ENCODE measurements around the gene OR10D3. TPM values are rescaled to one million over a fixed set of nuclear protein-coding genes. Genes with fewer than 3 reads are reported as not detected.
"Not testable (repeated sequence)": the region's sequence is repeated elsewhere in the genome, so short reads cannot be mapped to it uniquely, and the experiment has no call there.

The OR10D3 gene
- total RNA-seq, 1 experiment from 2014 or later: not detected

DNA sequence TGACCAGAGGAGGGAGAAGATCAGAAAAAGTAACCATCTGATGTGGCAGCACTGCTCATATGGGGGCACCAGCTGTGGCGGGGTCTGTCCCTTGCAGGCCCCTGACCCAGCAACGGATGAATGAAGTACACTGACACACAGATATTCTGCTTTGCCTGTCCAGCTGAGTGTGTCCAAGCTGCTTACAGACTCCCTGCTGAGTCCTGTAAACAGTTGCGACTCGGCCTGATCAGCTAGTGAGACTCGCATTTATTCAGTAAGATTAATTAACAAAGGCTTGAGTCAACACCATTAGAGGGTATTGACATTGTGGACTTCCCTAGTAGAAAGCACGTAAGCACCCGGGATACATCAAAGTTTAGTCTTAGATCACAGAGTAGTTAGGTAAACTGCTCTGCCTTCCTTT is 15.3 kb upstream of the OR10D3 start:
- H3K9ac ChIP-seq (ENCODE audit: low read length): no peak overlapping the region
- no peaks in the 10 kb centered on the region for H3K79me2 ChIP-seq (ENCODE audit: low read length)
- no peak overlapping the region for H3K27ac ChIP-seq (ENCODE audit: low read length)
- no peaks in the 10 kb centered on the region for H4K20me1 ChIP-seq (ENCODE audit: insufficient read depth, low read depth, low read length)
- H3K27me3 ChIP-seq (ENCODE audit: low read length): no peaks in the 10 kb centered on the region
- H3K4me2 ChIP-seq (ENCODE audit: low read depth, low read length, poor library complexity, severe bottlenecking): no peak overlapping the region
- H2AFZ ChIP-seq (ENCODE audit: low read length): no peak overlapping the region
- H3K4me1 ChIP-seq (ENCODE audit: low read length): no peaks in the 10 kb centered on the region
- H3K9me3 ChIP-seq (ENCODE audit: low read length): no peaks in the 10 kb centered on the region
- DNase-seq: no peak
- no peaks in the 10 kb centered on the region for H3K36me3 ChIP-seq (ENCODE audit: insufficient read depth, low read length)
- no peaks in the 10 kb centered on the region for H3K9me2 ChIP-seq (replicated peaks; ENCODE audit: insufficient read depth, low read length)
- no peak overlapping the region for H3K4me3 ChIP-seq (ENCODE audit: low read length)

- Histone ChIP-seq H3K27me3 (ENCODE audit: low read length) (no peaks in the 10 kb centered on the region), H3K79me2 (ENCODE audit: low read length) (no peaks in the 10 kb centered on the region), H3K9ac (ENCODE audit: low read length) (no peak overlapping the region), H3K36me3 (ENCODE audit: insufficient read depth, low read length) (no peaks in the 10 kb centered on the region), H2AFZ (ENCODE audit: low read length) (no peak overlapping the region), H3K9me3 (ENCODE audit: low read length) (no peaks in the 10 kb centered on the region), H4K20me1 (ENCODE audit: insufficient read depth, low read depth, low read length) (no peaks in the 10 kb centered on the region), H3K4me3 (ENCODE audit: low read length) (no peak overlapping the region), H3K9me2 (replicated peaks; ENCODE audit: insufficient read depth, low read length) (no peaks in the 10 kb centered on the region), H3K27ac (ENCODE audit: low read length) (no peak overlapping the region), H3K4me1 (ENCODE audit: low read length) (no peaks in the 10 kb centered on the region), H3K4me2 (ENCODE audit: low read depth, low read length, poor library complexity, severe bottlenecking) (no peak overlapping the region)
- DNase-seq: no peak
Observed at GRCh38 chr11:124168796-124169195, 14.3 kb upstream of the OR10D3 start.

GRCh38 chr11:124170315-124170714 is 12.8 kb upstream of the OR10D3 start:
- H3K4me2 ChIP-seq (ENCODE audit: low read depth, low read length, poor library complexity, severe bottlenecking); H3K9ac ChIP-seq (ENCODE audit: low read length); H3K36me3 ChIP-seq (ENCODE audit: insufficient read depth, low read length); H3K9me2 ChIP-seq (replicated peaks; ENCODE audit: insufficient read depth, low read length); H3K9me3 ChIP-seq (ENCODE audit: low read length); DNase-seq; H3K79me2 ChIP-seq (ENCODE audit: low read length); H3K4me3 ChIP-seq (ENCODE audit: low read length); H3K27me3 ChIP-seq (ENCODE audit: low read length); H3K27ac ChIP-seq (ENCODE audit: low read length); H3K4me1 ChIP-seq (ENCODE audit: low read length); H2AFZ ChIP-seq (ENCODE audit: low read length); H4K20me1 ChIP-seq (ENCODE audit: insufficient read depth, low read depth, low read length): not testable (repeated sequence)

DNA sequence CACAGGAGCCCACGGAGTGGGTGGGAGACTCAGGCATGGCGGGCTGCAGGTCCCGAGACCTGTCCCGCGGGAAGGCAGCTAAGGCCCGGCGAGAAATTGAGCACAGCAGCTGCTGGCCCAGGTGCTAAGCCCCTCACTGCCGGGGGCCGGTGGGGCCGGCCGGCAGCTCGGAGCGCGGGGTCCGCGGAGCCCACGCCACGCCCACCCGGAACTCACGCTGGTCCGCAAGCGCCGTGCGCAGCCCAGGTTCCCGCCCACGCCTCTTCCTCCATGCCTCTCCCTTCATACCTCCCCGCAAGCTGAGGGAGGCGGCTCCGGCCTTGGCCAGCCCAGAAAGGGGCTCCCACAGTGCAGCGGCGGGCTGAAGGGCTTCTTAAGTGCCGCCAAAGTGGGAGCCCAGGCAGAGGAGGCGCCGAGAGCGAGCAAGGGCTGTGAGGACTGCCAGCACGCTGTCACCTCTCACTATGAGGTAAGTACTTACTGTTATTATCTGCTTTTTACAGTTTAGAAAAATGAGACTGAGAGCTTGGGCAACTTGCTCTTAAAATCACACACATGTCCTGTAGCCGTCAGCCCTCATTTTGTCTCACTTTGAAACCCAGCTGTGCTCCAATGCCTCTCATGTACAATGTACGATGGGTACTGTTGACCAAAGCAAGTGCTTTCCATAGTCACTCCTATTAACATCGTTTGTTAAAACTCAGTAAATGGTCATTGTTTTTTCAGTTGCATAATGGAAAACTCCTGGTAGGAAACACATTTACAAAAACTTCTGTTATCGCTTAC is 12.2 kb upstream of the OR10D3 start:
- Histone ChIP-seq H3K4me3 (ENCODE audit: low read length) (no peak overlapping the region), H2AFZ (ENCODE audit: low read length) (no peak overlapping the region), H3K9me2 (replicated peaks; ENCODE audit: insufficient read depth, low read length) (no peaks in the 10 kb centered on the region), H3K27me3 (ENCODE audit: low read length) (no peaks in the 10 kb centered on the region), H3K27ac (ENCODE audit: low read length) (no peak overlapping the region), H3K9ac (ENCODE audit: low read length) (no peak overlapping the region), H3K36me3 (ENCODE audit: insufficient read depth, low read length) (no peaks in the 10 kb centered on the region), H3K9me3 (ENCODE audit: low read length) (no peaks in the 10 kb centered on the region), H3K79me2 (ENCODE audit: low read length) (no peaks in the 10 kb centered on the region), H3K4me1 (ENCODE audit: low read length) (no peaks in the 10 kb centered on the region), H3K4me2 (ENCODE audit: low read depth, low read length, poor library complexity, severe bottlenecking) (no peak overlapping the region), H4K20me1 (ENCODE audit: insufficient read depth, low read depth, low read length) (no peaks in the 10 kb centered on the region)
- DNase-seq: no peak

- Histone ChIP-seq H3K9me3 (ENCODE audit: low read length) (no peaks in the 10 kb centered on the region), H2AFZ (ENCODE audit: low read length) (no peak overlapping the region), H3K36me3 (ENCODE audit: insufficient read depth, low read length) (no peaks in the 10 kb centered on the region), H3K9me2 (replicated peaks; ENCODE audit: insufficient read depth, low read length) (no peaks in the 10 kb centered on the region), H4K20me1 (ENCODE audit: insufficient read depth, low read depth, low read length) (no peaks in the 10 kb centered on the region), H3K4me1 (ENCODE audit: low read length) (no peaks in the 10 kb centered on the region), H3K79me2 (ENCODE audit: low read length) (no peaks in the 10 kb centered on the region), H3K27me3 (ENCODE audit: low read length) (no peaks in the 10 kb centered on the region), H3K27ac (ENCODE audit: low read length) (no peak overlapping the region), H3K4me3 (ENCODE audit: low read length) (no peak overlapping the region), H3K9ac (ENCODE audit: low read length) (no peak overlapping the region), H3K4me2 (ENCODE audit: low read depth, low read length, poor library complexity, severe bottlenecking) (no peak overlapping the region)
- DNase-seq: no peak
Observed at GRCh38 chr11:124172101-124172500, 11.0 kb upstream of the OR10D3 start.

DNA sequence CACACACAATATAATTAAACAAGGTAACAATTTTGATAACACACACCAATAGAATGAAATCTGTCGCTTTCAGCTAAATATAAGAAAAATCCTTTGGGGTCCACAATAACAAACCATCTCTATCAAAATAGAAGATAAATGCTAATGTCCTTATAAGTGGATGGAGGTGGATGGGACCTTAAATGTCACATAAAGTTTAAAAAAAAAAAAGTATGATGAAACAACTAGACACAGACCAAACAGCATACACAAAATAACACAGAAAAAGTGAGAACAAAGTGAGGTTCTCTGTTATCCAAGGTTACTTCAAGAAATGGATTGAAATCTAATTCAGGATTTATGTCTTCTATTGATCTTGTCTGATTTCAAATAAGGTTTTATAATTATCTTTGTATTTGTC is 10.5 kb upstream of the OR10D3 start:
- H3K4me3 ChIP-seq (ENCODE audit: low read length): no peak overlapping the region
- H2AFZ ChIP-seq (ENCODE audit: low read length): no peak overlapping the region
- no peaks in the 10 kb centered on the region for H3K4me1 ChIP-seq (ENCODE audit: low read length)
- H3K9ac ChIP-seq (ENCODE audit: low read length): no peak overlapping the region
- H4K20me1 ChIP-seq (ENCODE audit: insufficient read depth, low read depth, low read length): no peaks in the 10 kb centered on the region
- no peaks in the 10 kb centered on the region for H3K9me3 ChIP-seq (ENCODE audit: low read length)
- H3K36me3 ChIP-seq (ENCODE audit: insufficient read depth, low read length): no peaks in the 10 kb centered on the region
- H3K79me2 ChIP-seq (ENCODE audit: low read length): no peaks in the 10 kb centered on the region
- no peak overlapping the region for H3K4me2 ChIP-seq (ENCODE audit: low read depth, low read length, poor library complexity, severe bottlenecking)
- no peak overlapping the region for H3K27ac ChIP-seq (ENCODE audit: low read length)
- no peaks in the 10 kb centered on the region for H3K9me2 ChIP-seq (replicated peaks; ENCODE audit: insufficient read depth, low read length)
- no peak for DNase-seq
- H3K27me3 ChIP-seq (ENCODE audit: low read length): no peaks in the 10 kb centered on the region

GRCh38 chr11:124174001-124174583 is 9.1 kb upstream of the OR10D3 start:
- no peaks in the 10 kb centered on the region for H3K79me2 ChIP-seq (ENCODE audit: low read length)
- H3K4me2 ChIP-seq (ENCODE audit: low read depth, low read length, poor library complexity, severe bottlenecking): no peak overlapping the region

GRCh38 chr11:124176925-124177715 is 6.0 kb upstream of the OR10D3 start:
- no peak for DNase-seq

More at GRCh38 chr11:124174001-124174583, 9.1 kb upstream of the OR10D3 start:
- H3K36me3 ChIP-seq (ENCODE audit: insufficient read depth, low read length): no peaks in the 10 kb centered on the region
- no peaks in the 10 kb centered on the region for H3K27me3 ChIP-seq (ENCODE audit: low read length)
- H2AFZ ChIP-seq (ENCODE audit: low read length): no peak overlapping the region
- H3K4me1 ChIP-seq (ENCODE audit: low read length): no peaks in the 10 kb centered on the region
- no peaks in the 10 kb centered on the region for H3K9me3 ChIP-seq (ENCODE audit: low read length)
- no peak overlapping the region for H3K4me3 ChIP-seq (ENCODE audit: low read length)
- DNase-seq: no peak
- H3K9ac ChIP-seq (ENCODE audit: low read length): no peak overlapping the region
- H4K20me1 ChIP-seq (ENCODE audit: insufficient read depth, low read depth, low read length): no peaks in the 10 kb centered on the region
- H3K9me2 ChIP-seq (replicated peaks; ENCODE audit: insufficient read depth, low read length): no peaks in the 10 kb centered on the region
- H3K27ac ChIP-seq (ENCODE audit: low read length): no peak overlapping the region

More at GRCh38 chr11:124176925-124177715, 6.0 kb upstream of the OR10D3 start:
- H3K79me2 ChIP-seq (ENCODE audit: low read length): no peaks in the 10 kb centered on the region
- H4K20me1 ChIP-seq (ENCODE audit: insufficient read depth, low read depth, low read length): no peaks in the 10 kb centered on the region
- H3K27me3 ChIP-seq (ENCODE audit: low read length): no peaks in the 10 kb centered on the region
- H3K9me3 ChIP-seq (ENCODE audit: low read length): no peaks in the 10 kb centered on the region
- no peak overlapping the region for H2AFZ ChIP-seq (ENCODE audit: low read length)
- no peak overlapping the region for H3K4me3 ChIP-seq (ENCODE audit: low read length)
- no peak overlapping the region for H3K27ac ChIP-seq (ENCODE audit: low read length)
- H3K4me1 ChIP-seq (ENCODE audit: low read length): no peaks in the 10 kb centered on the region
- H3K9ac ChIP-seq (ENCODE audit: low read length): no peak overlapping the region
- H3K36me3 ChIP-seq (ENCODE audit: insufficient read depth, low read length): no peaks in the 10 kb centered on the region
- no peaks in the 10 kb centered on the region for H3K9me2 ChIP-seq (replicated peaks; ENCODE audit: insufficient read depth, low read length)
- no peak overlapping the region for H3K4me2 ChIP-seq (ENCODE audit: low read depth, low read length, poor library complexity, severe bottlenecking)

All from Karpas-422 (cell line).